Thyroid gland (tissue), 4 donors: ENCODE measurements around the gene RORB. TPM values are rescaled to one million over a fixed set of nuclear protein-coding genes. Genes with fewer than 3 reads are reported as not detected.

Source experiments
- DNase-seq, 2 donors: peaks; one replicate each; pipeline ENCODE4 v3.0.0-alpha.2; 2019
- H3K27ac ChIP-seq, 3 donors: fragments of 200-600 bp; sonication (generic); 1 replicate in 2 of 3; 2 replicates in 1 of 3; pipeline ENCODE4 v1.5.1; 2016 to 2019; ENCODE audit warnings: mild to moderate bottlenecking in 1 of 3, moderate library complexity in 1 of 3
- H3K27me3 ChIP-seq: fragments of 200-600 bp; sonication (generic); one replicate; pipeline ENCODE4 v1.5.1; 2019
- H3K36me3 ChIP-seq, 2 donors: fragments of 200-600 bp; sonication (generic); one replicate each; pipeline ENCODE4 v1.5.1; 2016 to 2019
- H3K4me1 ChIP-seq, 2 donors: fragments of 200-600 bp; sonication (generic); one replicate each; pipeline ENCODE4 v1.5.1; 2017 to 2019
- H3K4me3 ChIP-seq, 3 donors: fragments of 200-600 bp; sonication (generic); replicated peaks in 1 of 3; 1 replicate in 2 of 3; 2 replicates in 1 of 3; pipeline ENCODE4 v1.5.1; 2016; ENCODE audit warnings: mild to moderate bottlenecking in 1 of 3
- H3K9me3 ChIP-seq: fragments of 200-600 bp; sonication (generic); one replicate; pipeline ENCODE4 v1.5.1; 2017
- CTCF ChIP-seq, 6 experiments: fragments of 200-600 bp in 3 of 6; fragments of 450-650 bp in 3 of 6; sonication (generic) in 3 of 6; IDR thresholded peaks; one replicate each; pipeline ENCODE4 v1.5.1; 2016 to 2019; ENCODE audit warnings: antibody characterized with exemption in 6 of 6, mild to moderate bottlenecking in 2 of 6, inconsistent platforms in 1 of 6, moderate library complexity in 1 of 6
- POLR2A ChIP-seq, 2 donors: fragments of 450-650 bp; IDR thresholded peaks; one replicate each; pipeline ENCODE4 v1.6.1; 2017; ENCODE audit warnings: antibody characterized with exemption in 2 of 2, mild to moderate bottlenecking in 2 of 2, moderate library complexity in 1 of 2
- WGBS, 2 donors: methylation state at CpG; one replicate each; pipeline ENCODE4 v1.1.5; 2017; 5-methylcytosine and 5-hydroxymethylcytosine counted together
- intact Hi-C: fragments of 100-400 bp; cut with DNase I; formaldehyde crosslinking; loops from one replicate; pipeline ENCODE4 v1.15.1; 2023
- total RNA-seq, 4 donors: library from RNA; depleted of rRNA; stranded (reverse); fragments of >200 nt; gene quantifications; one replicate each; pipeline ENCODE4 v1.2.3, GENCODE V29; 2016

RORB gene
- total RNA-seq: 1 to 10 TPM in 3 of 4 donors, under 1 TPM in 1; 0.27 to 1.8 (median 1.3) TPM

GRCh38 chr9:74496819-74497747 is at the start of gene RORB:
Gene RORB, plus strand, starts transcription at chr9:74497335. Its CDS starts 642 bp downstream, at chr9:74497977.
- peak; percentile 80 to 84 for DNase-seq
- no peaks in the 10 kb centered on the region for H3K36me3 ChIP-seq
- WGBS, 2 donors: 1% methylated on average over 40 to 48 of the region's 50 CpGs
- H3K4me3 ChIP-seq: peak within 1 kb of the TSS; percentile 43 to 84 (median 53)
- TF ChIP-seq POLR2A (IDR thresholded peaks at IDR 0.05): peak in 1 of 2 donors; percentile 67
- TF ChIP-seq CTCF (IDR thresholded peaks at IDR 0.05): no peak
- H3K4me1 ChIP-seq: peaks cover 14 to 19% of the 10 kb centered on the region in 2 donors
- H3K9me3 ChIP-seq: no peaks in the 10 kb centered on the region
- no peaks in the 10 kb centered on the region for H3K27me3 ChIP-seq
- intact Hi-C loops: no loop called here
- peak within 1 kb of the TSS in 1 of 3 donors; percentile 7 for H3K27ac ChIP-seq

- H3K4me3 ChIP-seq: no peak overlapping the region
- H3K27me3 ChIP-seq: no peaks in the 10 kb centered on the region
- WGBS, 2 donors: 69 to 83% methylated on average over 2 of the region's 2 CpGs
- no peaks in the 10 kb centered on the region for H3K9me3 ChIP-seq
- H3K27ac ChIP-seq: no peak overlapping the region
- TF ChIP-seq POLR2A (IDR thresholded peaks at IDR 0.05): no peak
- no peak for TF ChIP-seq CTCF (IDR thresholded peaks at IDR 0.05)
- no peaks in the 10 kb centered on the region for H3K36me3 ChIP-seq
- no peak for DNase-seq
- intact Hi-C loops: no loop called here
- H3K4me1 ChIP-seq: no peaks in the 10 kb centered on the region
These were observed 49.5 kb upstream of the RORB start for GRCh38 chr9:74447451-74448193.

- intact Hi-C loops: no loop called here
- no peak for TF ChIP-seq CTCF (IDR thresholded peaks at IDR 0.05)
- no peak for TF ChIP-seq POLR2A (IDR thresholded peaks at IDR 0.05)
- H3K27me3 ChIP-seq: no peaks in the 10 kb centered on the region
These were observed 48.1 kb upstream of the RORB start for GRCh38 chr9:74449060-74449459.

GRCh38 chr9:74458832-74459231 is 38.3 kb upstream of the RORB start:
- Histone ChIP-seq H3K27me3 (no peaks in the 10 kb centered on the region), H3K9me3 (no peaks in the 10 kb centered on the region), H3K36me3 (no peaks in the 10 kb centered on the region), H3K4me1 (no peaks in the 10 kb centered on the region), H3K27ac (no peak overlapping the region), H3K4me3 (no peak overlapping the region)
- DNase-seq: no peak
- WGBS, 2 donors: 66 to 72% methylated on average over 4 of the region's 4 CpGs
- intact Hi-C loops: no loop called here
- no peak for TF ChIP-seq CTCF (IDR thresholded peaks at IDR 0.05)
- no peak for TF ChIP-seq POLR2A (IDR thresholded peaks at IDR 0.05)

More at GRCh38 chr9:74449060-74449459, 48.1 kb upstream of the RORB start:
- no peak overlapping the region for H3K4me3 ChIP-seq
- H3K4me1 ChIP-seq: no peaks in the 10 kb centered on the region
- H3K36me3 ChIP-seq: no peaks in the 10 kb centered on the region
- no peak for DNase-seq
- no peak overlapping the region for H3K27ac ChIP-seq
- 40 to 42% methylated on average over 2 of the region's 2 CpGs for WGBS, 2 donors
- no peaks in the 10 kb centered on the region for H3K9me3 ChIP-seq
